Tibial artery (tissue), 4 donors: ENCODE results near the gene PPFIA3.
"Not testable (repeated sequence)": the region's sequence is repeated elsewhere in the genome, so short reads cannot be mapped to it uniquely, and the experiment has no call there.

ENCODE experiments used
- DNase-seq, 2 donors: peaks; one replicate each; pipeline ENCODE4 v3.0.0-alpha.2; 2019
- H3K27ac ChIP-seq, 2 donors: fragments of 200-600 bp; sonication (generic) in 1 of 2; 1 replicate in 1 of 2; 2 replicates in 1 of 2; pipeline ENCODE4 v1.5.1; 2018 to 2019; ENCODE audit warnings: mild to moderate bottlenecking in 1 of 2
- H3K27me3 ChIP-seq, 2 donors: fragments of 200-600 bp; sonication (generic) in 1 of 2; one replicate each; pipeline versions ENCODE4 v1.5.1 to v1.6.0; 2016 to 2019
- H3K36me3 ChIP-seq, 3 donors: fragments of 200-600 bp; sonication (generic) in 2 of 3; one replicate each; pipeline ENCODE4 v1.5.1; 2016 to 2019; ENCODE audit warnings: mild to moderate bottlenecking in 2 of 3
- H3K4me1 ChIP-seq, 4 donors: fragments of 200-600 bp; sonication (generic) in 2 of 4; 1 replicate in 3 of 4; 2 replicates in 1 of 4; pipeline ENCODE4 v1.5.1; 2016 to 2019
- H3K4me3 ChIP-seq, 2 donors: fragments of 200-600 bp; sonication (generic) in 1 of 2; 1 replicate in 1 of 2; 2 replicates in 1 of 2; pipeline ENCODE4 v1.5.1; 2018 to 2019; ENCODE audit warnings: mild to moderate bottlenecking in 2 of 2
- H3K9me3 ChIP-seq, 3 donors: fragments of 200-600 bp; sonication (generic) in 1 of 3; one replicate each; pipeline ENCODE4 v1.5.1; 2016 to 2019
- CTCF ChIP-seq, 2 experiments: fragments of 200-600 bp in 1 of 2; fragments of 450-650 bp in 1 of 2; IDR thresholded peaks; one replicate each; pipeline ENCODE4 v1.5.1; 2017 to 2019; ENCODE audit warnings: antibody characterized with exemption in 2 of 2, mild to moderate bottlenecking in 1 of 2, moderate library complexity in 1 of 2
- intact Hi-C: fragments of 100-400 bp; cut with DNase I; formaldehyde crosslinking; loops from one replicate; pipeline ENCODE4 v1.15.0; 2023; ENCODE audit warnings: low total_unique reads

The PPFIA3 gene

GRCh38 chr19:49136771-49137171 is 17.4 kb downstream of the PPFIA3 start:
- Histone ChIP-seq H3K4me1 (peaks cover 0 to 15% (median 6%) of the 10 kb centered on the region in 4 donors), H3K27ac (no peak overlapping the region), H3K9me3 (no peaks in the 10 kb centered on the region), H3K36me3 (no peaks in the 10 kb centered on the region), H3K4me3 (no peak overlapping the region), H3K27me3 (peaks cover 0 to 39% of the 10 kb centered on the region in 2 donors)
- TF ChIP-seq CTCF (IDR thresholded peaks at IDR 0.05), result no peak
- intact Hi-C loops, result no loop called here
- DNase-seq, result no peak

GRCh38 chr19:49140951-49141350 is 21.6 kb downstream of the PPFIA3 start:
- no peak for DNase-seq
- intact Hi-C loops, result loop anchor here (5.0 kb wide), 1 partner anchor 34 kb away; no protein-coding TSS in a partner anchor
- Histone ChIP-seq H3K36me3 (no peaks in the 10 kb centered on the region), H3K9me3 (no peaks in the 10 kb centered on the region), H3K27me3 (peaks cover 0 to 10% of the 10 kb centered on the region in 2 donors), H3K4me1 (peaks cover 0 to 18% (median 16%) of the 10 kb centered on the region in 4 donors), H3K4me3 (no peak overlapping the region), H3K27ac (no peak overlapping the region)
- TF ChIP-seq CTCF (IDR thresholded peaks at IDR 0.05), result no peak

GRCh38 chr19:49141352-49141751 is 22.0 kb downstream of the PPFIA3 start:
- TF ChIP-seq CTCF (IDR thresholded peaks at IDR 0.05), result no peak
- H3K9me3 ChIP-seq, result no peaks in the 10 kb centered on the region
- H3K4me3 ChIP-seq, result no peak overlapping the region
- no peak overlapping the region for H3K27ac ChIP-seq
- H3K36me3 ChIP-seq, result no peaks in the 10 kb centered on the region
- peaks cover 0 to 6% of the 10 kb centered on the region in 2 donors for H3K27me3 ChIP-seq
- peaks cover 0 to 22% (median 20%) of the 10 kb centered on the region in 4 donors for H3K4me1 ChIP-seq
- intact Hi-C loops, result loop anchor here (5.0 kb wide), 1 partner anchor 34 kb away; no protein-coding TSS in a partner anchor
- DNase-seq, result no peak

- peak; percentile 87 to 93 for DNase-seq
- H3K27ac ChIP-seq, result no peak overlapping the region
- no peaks in the 10 kb centered on the region for H3K9me3 ChIP-seq
- no peak for TF ChIP-seq CTCF (IDR thresholded peaks at IDR 0.05)
- no peaks in the 10 kb centered on the region for H3K36me3 ChIP-seq
- peaks cover 0 to 26% (median 21%) of the 10 kb centered on the region in 4 donors for H3K4me1 ChIP-seq
- H3K4me3 ChIP-seq, result peak overlapping the region; percentile 46 to 57
- H3K27me3 ChIP-seq, result no peaks in the 10 kb centered on the region
- intact Hi-C loops, result loop anchor here (5.0 kb wide), 1 partner anchor 36 kb away; no protein-coding TSS in a partner anchor
These were observed 23.6 kb downstream of the PPFIA3 start for GRCh38 chr19:49142866-49143335.

- TF ChIP-seq CTCF (IDR thresholded peaks at IDR 0.05), result peak; percentile 75 to 94
- Histone ChIP-seq H3K27ac (peak overlapping the region; percentile 13 to 35), H3K36me3 (no peaks in the 10 kb centered on the region), H3K9me3 (no peaks in the 10 kb centered on the region), H3K27me3 (no peaks in the 10 kb centered on the region), H3K4me3 (peak overlapping the region; percentile 34 to 44), H3K4me1 (peaks cover 0 to 49% (median 32%) of the 10 kb centered on the region in 4 donors)
- peak; percentile 76 to 88 for DNase-seq
- intact Hi-C loops, result loop anchor here (5.0 kb wide), 2 partner anchors 48 to 52 kb away; no protein-coding TSS in a partner anchor
These were observed 26.4 kb downstream of the PPFIA3 start for GRCh38 chr19:49145573-49146407.

- Histone ChIP-seq H3K27ac (peak overlapping the region; percentile 13 to 35), H3K4me3 (peak overlapping the region; percentile 34 to 44), H3K4me1 (peaks cover 0 to 55% (median 38%) of the 10 kb centered on the region in 4 donors)
- intact Hi-C loops, result loop anchor here (5.0 kb wide), 2 partner anchors 49 to 51 kb away; no protein-coding TSS in a partner anchor
- H3K27me3 ChIP-seq, DNase-seq, H3K36me3 ChIP-seq, H3K9me3 ChIP-seq: not testable (repeated sequence)
These were observed 27.0 kb downstream of the PPFIA3 start for GRCh38 chr19:49146408-49146770.
